HepG2 (cell line): ENCODE data around the gene GDF15. TPM values are rescaled to one million over a fixed set of nuclear protein-coding genes. Genes with fewer than 3 reads are reported as not detected.

ENCODE experiments used
- DR1 ChIP-seq: sonication (generic); formaldehyde crosslinking; IDR thresholded peaks from 2 replicates; pipeline ENCODE4 v1.8.0; 2021; ENCODE audit warnings: mild to moderate bottlenecking, missing genetic modification reagents, inconsistent platforms
- HOXA7 ChIP-seq: sonication (generic); formaldehyde crosslinking; IDR thresholded peaks from 2 replicates; pipeline ENCODE4 v1.8.1; 2022; ENCODE audit warnings: mild to moderate bottlenecking, missing genetic modification reagents, moderate library complexity
- IKZF5 ChIP-seq: IDR thresholded peaks from 2 replicates; pipeline ENCODE4 v1.6.1; 2018; ENCODE audit warnings: missing genetic modification reagents, mild to moderate bottlenecking, missing compliant biosample characterization
- JUN ChIP-seq: sonication (generic); formaldehyde crosslinking; IDR thresholded peaks from 2 replicates; pipeline ENCODE4 v1.4.0; 2020; ENCODE audit warnings: mild to moderate bottlenecking, missing genetic modification reagents
- MTA1 ChIP-seq: sonication (generic); formaldehyde crosslinking; IDR thresholded peaks from 2 replicates; pipeline ENCODE4 v1.4.0; 2020; ENCODE audit warnings: missing genetic modification reagents, mild to moderate bottlenecking, borderline replicate concordance
- MXD4 ChIP-seq: IDR thresholded peaks from 2 replicates; pipeline ENCODE4 v1.6.1; 2016; ENCODE audit warnings: mild to moderate bottlenecking, missing biosample characterization, missing genetic modification reagents
- NFE2L2 ChIP-seq: fragments of 150-350 bp; IDR thresholded peaks from 2 replicates; pipeline ENCODE4 v1.6.1; 2014; ENCODE audit warnings: low read length
- NFIB ChIP-seq: sonication (generic); formaldehyde crosslinking; IDR thresholded peaks from 2 replicates; pipeline ENCODE4 v1.9.0; 2021; ENCODE audit warnings: missing genetic modification reagents, mild to moderate bottlenecking, borderline replicate concordance
- REL ChIP-seq: sonication (generic); formaldehyde crosslinking; conservative IDR thresholded peaks from 2 replicates; pipeline ENCODE4 v1.8.0; 2022; ENCODE audit warnings: mild to moderate bottlenecking, missing genetic modification reagents, moderate library complexity
- REXO4 ChIP-seq: sonication (generic); formaldehyde crosslinking; IDR thresholded peaks from 2 replicates; pipeline ENCODE4 v1.8.0; 2022; ENCODE audit warnings: missing genetic modification reagents, mild to moderate bottlenecking, borderline replicate concordance
- SIX4 ChIP-seq: sonication (generic); formaldehyde crosslinking; IDR thresholded peaks from 2 replicates; pipeline ENCODE4 v1.4.0; 2020; ENCODE audit warnings: missing genetic modification reagents
- SOX13 ChIP-seq, 3 experiments: fragments of 450-650 bp in 1 of 3; sonication (generic) in 1 of 3; formaldehyde crosslinking in 1 of 3; IDR thresholded peaks in 2 of 3; conservative IDR thresholded peaks in 1 of 3; 2 replicates each; pipeline versions ENCODE4 v1.5.0 to v1.6.1; 2016 to 2020; ENCODE audit warnings: antibody characterized with exemption in 1 of 3, mild to moderate bottlenecking in 1 of 3, missing compliant biosample characterization in 1 of 3, missing genetic modification reagents in 1 of 3, moderate library complexity in 1 of 3
- TAF15 ChIP-seq: fragments of 200-400 bp; formaldehyde crosslinking; IDR thresholded peaks from one replicate; pipeline ENCODE4 v1.6.1; 2018; ENCODE audit warnings: mild to moderate bottlenecking, low read depth, low read length; ENCODE audit not compliant: poor library complexity, severe bottlenecking
- TRIM22 ChIP-seq: fragments of 450-650 bp; IDR thresholded peaks from 2 replicates; pipeline ENCODE4 v1.6.1; 2017
- ZBTB4 ChIP-seq: sonication (generic); formaldehyde crosslinking; IDR thresholded peaks from 2 replicates; pipeline ENCODE4 v1.4.0; 2020; ENCODE audit warnings: missing genetic modification reagents, mild to moderate bottlenecking, borderline replicate concordance
- ZNF264 ChIP-seq: sonication (generic); formaldehyde crosslinking; IDR thresholded peaks from 2 replicates; pipeline ENCODE4 v1.4.0; 2020; ENCODE audit warnings: missing genetic modification reagents
- ZNF274 ChIP-seq: sonication (generic); formaldehyde crosslinking; IDR thresholded peaks from 2 replicates; pipeline ENCODE4 v1.5.1; 2020; ENCODE audit warnings: mild to moderate bottlenecking, missing genetic modification reagents
- ZNF276 ChIP-seq: sonication (generic); formaldehyde crosslinking; IDR thresholded peaks from 2 replicates; pipeline ENCODE4 v1.4.0; 2020; ENCODE audit warnings: mild to moderate bottlenecking, low read depth, missing genetic modification reagents
- ZNF292 ChIP-seq: sonication (generic); formaldehyde crosslinking; IDR thresholded peaks from 2 replicates; pipeline ENCODE4 v1.8.1; 2022; ENCODE audit warnings: mild to moderate bottlenecking, low read depth, missing genetic modification reagents, borderline replicate concordance
- polyA plus RNA-seq, 8 experiments: library from polyadenylated mRNA; depleted of rRNA in 3 of 8; stranded (reverse) in 7 of 8; unstranded in 1 of 8; fragments of >200 nt; fragmentation: Illumina TruSeq in 4 of 8; extraction: Trizol in 4 of 8; gene quantifications; 2 replicates each; pipeline versions ENCODE4 v1.2.1 to v1.2.3, GENCODE V29; 2011 to 2016; ENCODE audit warnings: low read depth in 4 of 8, missing spikeins in 1 of 8, mixed read lengths in 1 of 8; ENCODE audit not compliant: insufficient read depth in 1 of 8
- total RNA-seq, 5 experiments: library from RNA; depleted of rRNA; stranded (reverse); fragments of >200 nt; fragmentation: Illumina TruSeq; extraction: Trizol; gene quantifications; 2 replicates each; pipeline ENCODE4 v1.2.3, GENCODE V29; 2016; ENCODE audit warnings: low read depth in 1 of 5
- TF ChIP-seq, protein P1 (sequence below): IDR thresholded peaks from 2 replicates; pipeline ENCODE4 v1.6.1; 2016; ENCODE audit warnings: low read depth, control low read depth

The GDF15 gene
- total and polyA plus RNA-seq, 2 of the 13 experiments (the other 11 are each of a cell fraction or from before 2014, with no cell fraction given) = 146 to 422 TPM

GRCh38 chr19:18438331-18439024, 52.5 kb downstream of the GDF15 start (continued):
- TF ChIP-seq TRIM22 = no peak
- TF ChIP-seq TAF15 = no peak
- TF ChIP-seq DR1 = no peak
- TF ChIP-seq ZNF292 = peak; percentile 64; the same call in 1 of the 2 replicates
- no peak for TF ChIP-seq REXO4
- TF ChIP-seq ZNF276 (CRISPR knock-in tag) = no peak
- no peak for TF ChIP-seq SIX4
- peak; percentile 76; the same call in 1 of the 2 replicates for TF ChIP-seq MTA1
- TF ChIP-seq NFIB (CRISPR knock-in tag) = no peak
- TF ChIP-seq JUN = no peak
- peak; percentile 63; the same call in 1 of the 2 replicates for TF ChIP-seq HOXA7 (CRISPR knock-in tag)
- no peak; the same call in 1 of the 2 replicates for TF ChIP-seq ZBTB4 (CRISPR knock-in tag)
- peak; percentile 27; the same call in 1 of the 2 replicates for TF ChIP-seq IKZF5
- no peak for TF ChIP-seq REL (CRISPR knock-in tag)
- no peak for TF ChIP-seq NFE2L2
- no peak for TF ChIP-seq ZNF264
- TF ChIP-seq, protein P1, sequence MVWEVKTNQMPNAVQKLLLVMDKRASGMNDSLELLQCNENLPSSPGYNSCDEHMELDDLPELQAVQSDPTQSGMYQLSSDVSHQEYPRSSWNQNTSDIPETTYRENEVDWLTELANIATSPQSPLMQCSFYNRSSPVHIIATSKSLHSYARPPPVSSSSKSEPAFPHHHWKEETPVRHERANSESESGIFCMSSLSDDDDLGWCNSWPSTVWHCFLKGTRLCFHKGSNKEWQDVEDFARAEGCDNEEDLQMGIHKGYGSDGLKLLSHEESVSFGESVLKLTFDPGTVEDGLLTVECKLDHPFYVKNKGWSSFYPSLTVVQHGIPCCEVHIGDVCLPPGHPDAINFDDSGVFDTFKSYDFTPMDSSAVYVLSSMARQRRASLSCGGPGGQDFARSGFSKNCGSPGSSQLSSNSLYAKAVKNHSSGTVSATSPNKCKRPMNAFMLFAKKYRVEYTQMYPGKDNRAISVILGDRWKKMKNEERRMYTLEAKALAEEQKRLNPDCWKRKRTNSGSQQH (CRISPR knock-in tag) = no peak
- peak; percentile 44; the same call in 1 of the 2 replicates for TF ChIP-seq ZNF274 (CRISPR knock-in tag)
- no peak for TF ChIP-seq MXD4
- TF ChIP-seq SOX13 (IDR thresholded peaks at IDR 0.05) = no peak
- TF ChIP-seq SOX13 (CRISPR knock-in tag; conservative IDR thresholded peaks at IDR 0.05 in 1 of 2, IDR thresholded peaks at IDR 0.05 in 1 of 2) = no peak
